Neural crest cell (in vitro differentiated cells): ENCODE measurements around the gene KSR2. TPM values are rescaled to one million over a fixed set of nuclear protein-coding genes. Genes with fewer than 3 reads are reported as not detected.

Source experiments
- DNase-seq: peaks from one replicate; pipeline ENCODE4 v3.0.0; 2021; ENCODE audit warnings: low read depth, mixed read lengths, low spot score
- H3K27ac Mint-ChIP-seq: one replicate; pipeline ENCODE4 v1.8.0; 2021; ENCODE audit warnings: mild to moderate bottlenecking, mixed read lengths; ENCODE audit not compliant: unreplicated experiment
- H3K27me3 Mint-ChIP-seq: 2 replicates; pipeline ENCODE4 v1.8.0; 2021; ENCODE audit warnings: low read depth, mild to moderate bottlenecking, mixed read lengths
- H3K36me3 Mint-ChIP-seq: 2 replicates; pipeline ENCODE4 v1.8.0; 2021; ENCODE audit warnings: low read depth, mild to moderate bottlenecking, mixed read lengths
- H3K4me1 Mint-ChIP-seq: 2 replicates; pipeline ENCODE4 v1.8.0; 2021; ENCODE audit warnings: mixed read lengths
- H3K4me3 Mint-ChIP-seq: one replicate; pipeline ENCODE4 v1.8.0; 2021; ENCODE audit warnings: mild to moderate bottlenecking, mixed read lengths
- H3K9me3 Mint-ChIP-seq: 2 replicates; pipeline ENCODE4 v1.8.0; 2021; ENCODE audit warnings: mixed read lengths
- CTCF ChIP-seq: fragments of 200-600 bp; sonication (generic); conservative IDR thresholded peaks from 2 replicates; pipeline ENCODE4 v1.5.0; 2021; ENCODE audit warnings: antibody characterized with exemption, mild to moderate bottlenecking
- total RNA-seq: library from RNA; stranded (reverse); gene quantifications from 2 replicates; pipeline ENCODE4 v1.2.1, GENCODE V29; 2021

Gene KSR2
- total RNA-seq, 1 donor from 2014 or later: 0.33 TPM

DNA sequence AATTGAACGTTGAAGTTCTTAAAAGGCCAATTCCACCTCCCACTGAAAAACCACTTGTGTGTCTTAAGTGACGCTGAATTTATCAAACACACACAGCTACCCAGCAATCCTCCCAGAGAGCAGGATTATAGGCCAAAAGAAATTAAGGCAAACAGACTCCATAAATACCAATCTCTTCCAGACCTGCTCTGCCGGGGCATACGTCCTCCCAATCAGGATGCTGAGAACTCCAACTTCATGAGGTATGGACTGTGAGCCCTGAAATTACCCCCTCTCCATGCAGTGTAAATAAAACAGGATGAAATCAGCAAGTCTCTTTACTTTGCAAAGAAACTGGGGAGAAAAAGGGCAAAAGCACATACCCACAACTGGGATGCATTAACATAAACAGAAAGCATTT is 265.2 kb downstream of the KSR2 start:
- no peak for DNase-seq
- no peak for TF ChIP-seq CTCF
- H3K27me3 Mint-ChIP-seq: peaks cover 24% of the 10 kb centered on the region
- H3K4me1 Mint-ChIP-seq: no peaks in the 10 kb centered on the region
- no peaks in the 10 kb centered on the region for H3K36me3 Mint-ChIP-seq
- no peak overlapping the region for H3K4me3 Mint-ChIP-seq
- H3K27ac Mint-ChIP-seq: no peak overlapping the region
- no peaks in the 10 kb centered on the region for H3K9me3 Mint-ChIP-seq

- no peaks in the 10 kb centered on the region for H3K4me1 Mint-ChIP-seq
- no peaks in the 10 kb centered on the region for H3K9me3 Mint-ChIP-seq
- no peak for TF ChIP-seq CTCF
- no peak overlapping the region for H3K4me3 Mint-ChIP-seq
- H3K36me3 Mint-ChIP-seq: no peaks in the 10 kb centered on the region
- H3K27ac Mint-ChIP-seq: no peak overlapping the region
- peaks cover 24% of the 10 kb centered on the region for H3K27me3 Mint-ChIP-seq
- no peak for DNase-seq
Observed at GRCh38 chr12:117702741-117703140, 266.0 kb downstream of the KSR2 start.

- no peaks in the 10 kb centered on the region for H3K9me3 Mint-ChIP-seq
- no peaks in the 10 kb centered on the region for H3K36me3 Mint-ChIP-seq
- DNase-seq: no peak
- H3K4me1 Mint-ChIP-seq: no peaks in the 10 kb centered on the region
- H3K27ac Mint-ChIP-seq: no peak overlapping the region
- peaks cover 21% of the 10 kb centered on the region for H3K27me3 Mint-ChIP-seq
- TF ChIP-seq CTCF: no peak
- no peak overlapping the region for H3K4me3 Mint-ChIP-seq
Observed at GRCh38 chr12:117699575-117699974, 269.2 kb downstream of the KSR2 start.

- no peak overlapping the region for H3K4me3 Mint-ChIP-seq
- peaks cover 21% of the 10 kb centered on the region for H3K27me3 Mint-ChIP-seq
- H3K36me3 Mint-ChIP-seq: no peaks in the 10 kb centered on the region
- DNase-seq: no peak
- H3K27ac Mint-ChIP-seq: no peak overlapping the region
- no peaks in the 10 kb centered on the region for H3K4me1 Mint-ChIP-seq
- no peak for TF ChIP-seq CTCF
- peaks cover 3% of the 10 kb centered on the region for H3K9me3 Mint-ChIP-seq
Observed at GRCh38 chr12:117699118-117699517, 269.7 kb downstream of the KSR2 start.

DNA sequence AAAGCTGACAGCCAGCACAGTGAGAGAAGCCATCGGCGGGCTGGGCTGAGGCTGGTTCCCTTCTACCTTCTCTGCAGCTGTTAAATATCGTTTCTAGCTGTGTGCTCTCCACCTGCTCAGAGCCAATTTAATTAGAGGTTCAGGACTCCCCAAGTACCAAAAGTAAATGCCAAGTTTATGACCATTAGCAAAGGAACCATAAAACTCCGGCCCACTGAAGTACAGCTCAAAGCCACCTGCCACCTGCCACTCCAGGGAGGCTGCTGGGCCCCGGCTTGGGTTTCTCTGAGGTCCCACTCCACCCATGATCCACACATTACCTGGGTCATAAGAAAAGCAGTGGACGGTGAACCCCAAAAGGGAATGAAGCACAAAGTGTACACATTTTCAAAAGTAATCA is 272.8 kb downstream of the KSR2 start:
- Mint-ChIP-seq H3K36me3 (no peaks in the 10 kb centered on the region), H3K27me3 (peaks cover 4% of the 10 kb centered on the region), H3K27ac (no peak overlapping the region), H3K4me3 (no peak overlapping the region), H3K4me1 (no peaks in the 10 kb centered on the region), H3K9me3 (peaks cover 9% of the 10 kb centered on the region)
- TF ChIP-seq CTCF: no peak
- no peak for DNase-seq

DNA sequence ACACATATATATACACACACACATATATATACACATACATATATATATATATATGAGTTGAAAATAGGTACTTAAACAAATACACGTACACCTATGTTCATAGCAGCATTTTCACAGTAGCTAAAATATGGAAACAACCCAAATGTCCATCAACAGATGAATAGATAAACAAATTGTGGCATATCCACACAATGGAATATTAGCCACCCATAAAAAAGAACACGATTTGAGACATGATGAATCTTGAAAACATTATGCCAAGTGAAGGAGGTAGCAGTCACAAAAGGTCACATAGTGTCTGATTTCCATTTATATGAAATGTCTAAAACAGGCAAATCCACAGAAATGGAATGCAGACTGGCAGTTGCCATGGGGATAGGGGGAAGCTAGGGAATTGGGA is 276.3 kb downstream of the KSR2 start:
- Mint-ChIP-seq H3K27me3 (peaks cover 9% of the 10 kb centered on the region), H3K4me3 (no peak overlapping the region), H3K36me3 (no peaks in the 10 kb centered on the region), H3K9me3 (peaks cover 9% of the 10 kb centered on the region), H3K27ac (no peak overlapping the region), H3K4me1 (no peaks in the 10 kb centered on the region)
- DNase-seq: no peak
- no peak for TF ChIP-seq CTCF
